Coronary artery (tissue), 2 donors: Measurements from ENCODE around the gene B4GAT1.

Source experiments
- DNase-seq: peaks from one replicate; pipeline ENCODE4 v3.0.0-alpha.2; 2017; ENCODE audit warnings: low spot score
- H3K27ac ChIP-seq, 2 donors: fragments of 200-600 bp; sonication (generic); one replicate each; pipeline ENCODE4 v1.5.1; 2016 to 2019
- H3K4me3 ChIP-seq: fragments of 200-600 bp; sonication (generic); 2 replicates; pipeline ENCODE4 v1.5.1; 2016; ENCODE audit warnings: mild to moderate bottlenecking, moderate library complexity
- CTCF ChIP-seq: fragments of 200-600 bp; sonication (generic); IDR thresholded peaks from one replicate; pipeline ENCODE4 v1.5.1; 2019; ENCODE audit warnings: antibody characterized with exemption

Gene B4GAT1

DNA sequence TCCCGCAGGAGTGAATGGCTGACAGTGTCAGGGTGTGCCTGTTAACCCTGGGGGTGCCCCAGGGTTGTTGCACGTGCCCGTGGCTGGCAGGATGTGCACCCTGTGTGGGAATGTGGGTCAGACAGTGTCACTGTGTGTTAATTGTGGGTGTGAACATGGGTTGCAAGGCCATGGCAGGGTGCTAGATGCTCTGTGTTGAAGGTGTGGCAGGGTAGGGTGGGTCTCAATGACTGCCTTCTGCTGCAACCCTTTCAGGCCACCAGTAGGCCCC, 19.5 kb downstream of the B4GAT1 start:
- H3K27ac ChIP-seq, result peak overlapping the region in 1 of 2 donors; percentile 89
- no peak for DNase-seq
- no peak overlapping the region for H3K4me3 ChIP-seq
- no peak for TF ChIP-seq CTCF

- Histone ChIP-seq H3K27ac (peak overlapping the region; percentile 37 to 89), H3K4me3 (peak overlapping the region; percentile 21)
- no peak for TF ChIP-seq CTCF
- no peak for DNase-seq
Observed at GRCh38 chr11:66327171-66328030, 20.0 kb downstream of the B4GAT1 start.

DNA sequence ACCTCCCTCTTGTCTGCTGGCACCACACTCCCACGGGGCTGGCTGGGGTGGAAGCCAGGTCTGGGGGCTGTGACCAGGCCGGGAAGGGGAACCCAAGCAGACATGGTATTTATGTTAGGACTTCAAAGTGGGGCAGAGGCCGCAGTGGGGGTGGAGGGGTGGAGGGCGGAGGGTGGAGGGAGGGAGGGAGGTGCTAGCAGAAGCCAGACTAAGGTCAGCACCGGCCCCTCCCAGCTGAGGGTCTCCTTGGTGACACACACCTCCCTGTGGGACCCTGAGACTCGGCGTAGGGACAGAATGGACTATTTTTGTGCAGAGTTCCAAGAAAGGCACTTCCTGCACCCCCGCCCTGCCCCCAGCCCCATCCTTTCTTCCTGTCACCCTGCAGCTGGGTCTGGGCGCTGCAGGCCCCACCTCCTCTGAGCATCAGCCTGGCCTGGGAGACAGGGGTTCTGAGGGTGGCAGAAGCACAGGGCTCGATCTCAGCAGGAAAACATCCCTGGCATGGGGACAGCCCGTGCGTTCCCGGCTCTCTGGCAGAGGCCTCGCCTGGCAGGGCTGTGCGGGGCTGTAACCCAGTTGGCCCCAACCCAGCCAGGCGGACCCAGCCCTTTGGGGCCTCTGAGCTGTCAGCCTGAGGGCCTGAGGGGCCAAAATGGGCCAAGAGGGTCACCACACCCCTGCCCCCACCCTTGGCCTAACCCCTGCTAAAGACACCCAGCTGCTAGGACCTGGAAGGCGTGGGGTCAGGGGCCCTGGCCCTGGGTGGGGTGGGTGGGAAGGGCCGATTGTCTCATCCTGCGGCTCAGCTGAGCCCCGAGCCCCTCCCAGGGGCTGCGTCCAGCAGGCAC, 20.9 kb downstream of the B4GAT1 start:
- H3K27ac ChIP-seq, result peak overlapping the region; percentile 37 to 89
- DNase-seq, result no peak
- H3K4me3 ChIP-seq, result peak overlapping the region; percentile 21
- TF ChIP-seq CTCF, result no peak

- Histone ChIP-seq H3K27ac (peak overlapping the region in 1 of 2 donors; percentile 89), H3K4me3 (no peak overlapping the region)
- TF ChIP-seq CTCF, result no peak
- DNase-seq, result no peak
Observed at GRCh38 chr11:66325263-66325671, 22.2 kb downstream of the B4GAT1 start.

DNA sequence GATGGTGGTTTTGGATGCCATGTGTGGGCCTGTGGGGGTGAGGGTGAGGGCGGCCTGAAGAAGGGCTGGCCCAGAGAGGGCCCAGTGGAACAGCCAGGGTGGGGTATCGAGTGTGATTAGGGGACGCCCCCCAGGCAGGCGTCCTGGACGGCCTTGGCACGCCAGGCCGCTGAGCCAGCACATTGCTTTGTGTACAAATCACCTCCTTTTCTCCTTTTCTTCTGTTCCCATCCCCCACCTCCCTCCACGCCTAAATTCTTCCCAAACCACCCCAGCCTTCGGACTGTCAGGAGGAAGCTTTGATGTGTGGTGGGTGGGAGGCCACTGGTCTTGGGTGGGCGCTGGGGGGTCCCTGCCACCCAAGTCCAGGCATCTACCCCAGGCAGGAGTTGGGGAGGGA, 22.8 kb downstream of the B4GAT1 start:
- TF ChIP-seq CTCF, result no peak
- no peak for DNase-seq
- H3K4me3 ChIP-seq, result no peak overlapping the region
- H3K27ac ChIP-seq, result peak overlapping the region in 1 of 2 donors; percentile 89

- H3K4me3 ChIP-seq, result no peak overlapping the region
- H3K27ac ChIP-seq, result no peak overlapping the region
- no peak for TF ChIP-seq CTCF
- no peak for DNase-seq
Observed at GRCh38 chr11:66323684-66324083, 23.7 kb downstream of the B4GAT1 start.
